ENCODE results near the gene SERPIND1.

Gene SERPIND1

DNA sequence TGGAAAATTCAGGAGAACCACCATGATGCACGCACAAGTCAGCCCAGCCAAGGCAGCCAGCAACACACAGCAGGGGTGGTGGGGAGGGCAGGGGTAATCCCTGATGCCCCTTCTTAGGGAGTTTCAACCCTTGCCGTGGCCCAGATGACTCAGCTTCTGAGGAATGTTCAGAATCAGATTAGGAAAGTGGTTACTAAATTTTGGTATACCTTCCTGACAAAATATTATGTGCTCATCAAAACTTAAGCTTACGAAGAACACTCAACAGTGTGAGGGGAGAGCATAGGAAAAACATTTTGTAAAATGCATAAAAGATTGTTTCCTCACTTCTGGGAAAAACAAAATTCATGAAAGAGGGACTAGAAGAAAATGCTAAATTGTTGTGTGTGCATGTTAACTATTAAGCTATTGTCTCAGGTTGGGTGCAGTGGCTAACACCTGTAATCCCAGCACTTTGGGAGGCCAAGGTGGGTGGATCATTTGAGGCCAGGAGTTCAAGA lies 32.1 kb downstream of the SERPIND1 start:
- peak; percentile 34 for DNase-seq (ENCODE audit: low read depth)
- H3K4me3 ChIP-seq (ENCODE audit: low read length), result no peak overlapping the region
- TF ChIP-seq, protein P1, sequence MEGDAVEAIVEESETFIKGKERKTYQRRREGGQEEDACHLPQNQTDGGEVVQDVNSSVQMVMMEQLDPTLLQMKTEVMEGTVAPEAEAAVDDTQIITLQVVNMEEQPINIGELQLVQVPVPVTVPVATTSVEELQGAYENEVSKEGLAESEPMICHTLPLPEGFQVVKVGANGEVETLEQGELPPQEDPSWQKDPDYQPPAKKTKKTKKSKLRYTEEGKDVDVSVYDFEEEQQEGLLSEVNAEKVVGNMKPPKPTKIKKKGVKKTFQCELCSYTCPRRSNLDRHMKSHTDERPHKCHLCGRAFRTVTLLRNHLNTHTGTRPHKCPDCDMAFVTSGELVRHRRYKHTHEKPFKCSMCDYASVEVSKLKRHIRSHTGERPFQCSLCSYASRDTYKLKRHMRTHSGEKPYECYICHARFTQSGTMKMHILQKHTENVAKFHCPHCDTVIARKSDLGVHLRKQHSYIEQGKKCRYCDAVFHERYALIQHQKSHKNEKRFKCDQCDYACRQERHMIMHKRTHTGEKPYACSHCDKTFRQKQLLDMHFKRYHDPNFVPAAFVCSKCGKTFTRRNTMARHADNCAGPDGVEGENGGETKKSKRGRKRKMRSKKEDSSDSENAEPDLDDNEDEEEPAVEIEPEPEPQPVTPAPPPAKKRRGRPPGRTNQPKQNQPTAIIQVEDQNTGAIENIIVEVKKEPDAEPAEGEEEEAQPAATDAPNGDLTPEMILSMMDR (conservative IDR thresholded peaks at IDR 0.05; ENCODE audit: low read length), result no peak

DNA sequence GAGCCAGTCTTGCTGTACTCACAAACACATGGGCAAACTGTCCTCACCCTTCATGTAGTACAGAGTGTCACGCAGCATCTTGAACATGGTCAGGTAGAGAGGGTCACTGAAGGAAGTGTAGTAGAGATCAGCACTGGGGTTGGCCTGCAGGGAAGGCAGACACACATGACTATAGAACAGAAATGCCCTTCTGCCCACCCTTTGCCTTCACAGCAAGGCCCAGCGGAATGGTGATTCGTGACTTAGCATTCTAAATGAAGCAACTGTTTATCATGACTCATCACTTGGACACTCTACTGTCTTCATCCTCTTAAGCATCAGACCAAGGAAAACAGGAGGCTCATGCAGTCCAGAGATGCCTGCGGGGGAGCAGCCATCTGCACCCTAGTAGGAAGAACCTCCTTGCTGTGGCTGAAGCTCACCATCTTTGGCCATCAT lies 33.4 kb downstream of the SERPIND1 start:
- H3K4me3 ChIP-seq (ENCODE audit: low read length), result no peak overlapping the region
- peak; percentile 96 for DNase-seq (ENCODE audit: low read depth)
- TF ChIP-seq, protein P1 (conservative IDR thresholded peaks at IDR 0.05; ENCODE audit: low read length), result no peak

DNA sequence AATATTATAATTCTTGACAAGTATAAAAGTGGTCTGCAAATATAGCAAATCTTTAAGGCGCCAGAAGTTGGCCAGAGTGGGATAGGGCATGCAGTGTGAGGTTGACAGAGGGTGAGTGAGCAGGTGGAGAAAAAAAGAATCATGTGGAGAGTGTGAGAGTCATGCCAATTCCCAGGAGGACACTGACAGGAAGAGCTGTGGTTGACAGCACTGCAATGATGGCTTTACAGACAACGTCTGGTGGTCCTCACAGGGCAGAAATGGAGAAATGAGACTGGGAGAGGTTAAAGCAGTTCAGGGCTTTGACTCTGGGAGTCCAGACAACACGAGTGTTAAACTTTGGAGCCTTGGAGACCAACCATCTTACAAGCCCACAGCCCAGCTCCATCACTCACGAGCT lies 34.9 kb downstream of the SERPIND1 start:
- H3K4me3 ChIP-seq (ENCODE audit: low read length), result no peak overlapping the region
- TF ChIP-seq, protein P1 (conservative IDR thresholded peaks at IDR 0.05; ENCODE audit: low read length), result no peak
- DNase-seq (ENCODE audit: low read depth), result no peak

DNA sequence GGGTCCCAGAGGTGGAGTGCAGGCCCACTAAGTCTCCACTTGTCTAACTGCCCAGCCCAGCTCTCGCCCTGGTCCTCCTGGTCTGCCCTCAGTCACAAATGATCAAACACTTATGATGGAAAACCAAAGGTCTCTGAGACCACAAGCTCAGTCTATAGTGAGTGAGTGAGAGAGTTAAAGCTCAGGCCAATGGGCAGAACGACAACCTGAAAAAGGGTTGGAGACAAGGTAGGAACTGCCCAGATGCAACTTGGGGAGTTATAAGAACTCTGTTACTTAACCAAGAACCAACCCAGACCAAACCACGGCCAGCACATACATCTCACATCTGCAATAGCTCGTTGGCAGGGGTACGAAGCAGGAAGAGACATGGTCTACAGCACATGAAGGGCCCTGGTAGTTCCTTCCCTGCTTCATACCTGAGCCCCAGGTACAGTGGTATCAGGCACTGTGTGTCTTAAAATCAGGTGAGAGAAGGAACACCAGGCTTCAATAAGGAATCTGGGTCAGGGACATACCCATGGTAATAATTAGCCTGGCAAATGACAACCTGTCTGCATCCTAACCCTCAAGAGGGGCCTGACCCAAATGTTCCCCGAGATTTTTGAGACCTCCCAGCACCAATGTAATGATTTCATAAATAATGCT lies 35.7 kb downstream of the SERPIND1 start:
- TF ChIP-seq, protein P1 (conservative IDR thresholded peaks at IDR 0.05; ENCODE audit: low read length), result no peak
- H3K4me3 ChIP-seq (ENCODE audit: low read length), result no peak overlapping the region
- no peak for DNase-seq (ENCODE audit: low read depth)

DNA sequence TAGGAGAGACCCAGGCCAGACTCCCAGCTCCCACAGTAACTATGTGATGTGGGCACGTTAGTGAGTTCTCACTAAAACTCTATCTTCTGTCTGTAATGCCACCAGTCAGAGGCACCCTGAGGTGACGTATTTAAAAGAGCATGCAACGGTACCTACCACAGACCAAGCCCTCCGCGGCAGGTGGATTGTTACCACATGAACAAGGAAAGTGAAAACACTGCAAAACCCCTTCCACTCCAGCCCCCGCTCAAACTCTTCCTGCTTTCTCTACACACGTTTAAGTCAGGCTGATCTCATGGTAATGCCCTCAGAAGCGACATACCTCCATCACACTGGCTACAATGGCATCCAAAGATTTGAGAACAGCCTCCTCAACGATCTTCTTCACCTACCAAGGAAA lies 36.7 kb downstream of the SERPIND1 start:
- H3K4me3 ChIP-seq (ENCODE audit: low read length), result no peak overlapping the region
- no peak for DNase-seq (ENCODE audit: low read depth)
- TF ChIP-seq, protein P1 (conservative IDR thresholded peaks at IDR 0.05; ENCODE audit: low read length), result no peak

DNA sequence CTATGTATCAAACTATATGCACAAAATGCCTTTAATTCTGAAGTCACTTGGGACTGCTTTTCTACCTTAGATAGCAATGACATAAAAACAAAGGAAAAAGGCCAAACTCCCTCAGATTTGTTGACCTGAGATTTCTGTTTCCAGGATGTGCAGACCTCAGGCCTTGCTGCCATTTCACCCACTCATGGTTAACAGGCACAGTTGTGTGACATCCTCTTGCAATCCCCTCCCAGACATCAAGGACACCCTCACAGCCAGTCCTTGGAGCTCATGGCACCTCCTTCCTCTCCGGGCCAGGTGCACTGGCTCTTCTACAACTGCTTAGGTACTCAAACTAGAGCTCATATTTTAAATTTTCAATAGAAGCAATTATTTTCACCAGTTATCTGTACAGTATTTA lies 37.3 kb downstream of the SERPIND1 start:
- TF ChIP-seq, protein P1 (conservative IDR thresholded peaks at IDR 0.05; ENCODE audit: low read length), result no peak
- DNase-seq (ENCODE audit: low read depth), result no peak
- no peak overlapping the region for H3K4me3 ChIP-seq (ENCODE audit: low read length)

DNA sequence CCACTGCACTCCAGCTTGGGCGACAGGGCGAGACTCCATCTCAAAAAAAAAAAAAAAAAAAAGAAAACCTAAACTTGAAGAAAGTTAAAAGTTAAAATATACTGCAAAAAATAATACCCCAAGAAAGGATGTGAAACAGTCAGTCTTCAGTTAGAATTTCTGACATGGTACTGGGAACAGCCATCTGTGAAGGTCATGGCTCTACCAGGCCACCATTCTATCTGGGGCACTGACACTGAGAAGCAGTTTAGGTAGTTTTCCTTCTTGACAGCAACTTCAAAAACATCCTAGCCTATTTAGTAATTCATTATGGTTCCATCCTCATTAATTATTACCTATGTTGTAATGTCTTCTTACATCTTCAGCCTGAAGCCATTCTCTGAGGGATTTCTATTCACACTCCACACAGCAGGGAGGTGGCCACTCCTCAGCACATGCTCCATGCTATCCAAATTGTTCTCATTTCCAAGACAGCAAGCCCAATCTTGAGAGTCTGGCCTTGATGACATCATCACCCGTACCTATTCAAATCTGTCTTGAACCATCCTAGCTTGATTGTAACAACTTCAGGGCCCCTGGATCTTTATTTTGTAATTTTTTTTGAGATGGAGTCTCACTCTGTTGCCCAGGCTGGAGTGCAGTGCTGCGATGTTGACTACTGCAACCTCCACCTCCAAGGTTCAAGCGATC lies 38.2 kb downstream of the SERPIND1 start:
- no peak for DNase-seq (ENCODE audit: low read depth)
- TF ChIP-seq, protein P1 (conservative IDR thresholded peaks at IDR 0.05; ENCODE audit: low read length), result no peak
- no peak overlapping the region for H3K4me3 ChIP-seq (ENCODE audit: low read length)

Data from AG10803 (cell line).